Activated naive CD4-positive, alpha-beta T cell treated with anti-CD3 and anti-CD28 coated beads, Interleukin-2, amount 50 U/mL, for 72 hours (primary cell): Measurements from ENCODE around the gene RBM12. TPM values are rescaled to one million over a fixed set of nuclear protein-coding genes. Genes with fewer than 3 reads are reported as not detected.

ENCODE experiments used
- ATAC-seq, 2 donors: fragments of 150-1000 bp; cut with Tn5 transposase; 2 replicates each; pipeline ENCODE4 v1.10.0; 2021; ENCODE audit warnings: mild to moderate bottlenecking in 2 of 2, moderate library complexity in 2 of 2
- DNase-seq, 2 donors: peaks; one replicate each; pipeline ENCODE4 v3.0.0; 2021 to 2022; ENCODE audit warnings: low spot score in 2 of 2
- H3K27ac Mint-ChIP-seq, 2 donors: one replicate each; pipeline ENCODE4 v1.8.0; 2022; ENCODE audit warnings: mild to moderate bottlenecking in 2 of 2, mixed read lengths in 2 of 2
- H3K36me3 Mint-ChIP-seq, 2 donors: one replicate each; pipeline ENCODE4 v1.8.0; 2022; ENCODE audit warnings: mixed read lengths in 2 of 2
- H3K9me3 Mint-ChIP-seq, 2 donors: one replicate each; pipeline ENCODE4 v1.8.0; 2022; ENCODE audit warnings: mixed read lengths in 2 of 2
- total RNA-seq, 2 donors: library from RNA; stranded (reverse); gene quantifications; one replicate each; pipeline ENCODE4 v1.2.3, GENCODE V29; 2022

The RBM12 gene
- total RNA-seq, 2 donors from 2014 or later = 110 to 116 TPM

DNA sequence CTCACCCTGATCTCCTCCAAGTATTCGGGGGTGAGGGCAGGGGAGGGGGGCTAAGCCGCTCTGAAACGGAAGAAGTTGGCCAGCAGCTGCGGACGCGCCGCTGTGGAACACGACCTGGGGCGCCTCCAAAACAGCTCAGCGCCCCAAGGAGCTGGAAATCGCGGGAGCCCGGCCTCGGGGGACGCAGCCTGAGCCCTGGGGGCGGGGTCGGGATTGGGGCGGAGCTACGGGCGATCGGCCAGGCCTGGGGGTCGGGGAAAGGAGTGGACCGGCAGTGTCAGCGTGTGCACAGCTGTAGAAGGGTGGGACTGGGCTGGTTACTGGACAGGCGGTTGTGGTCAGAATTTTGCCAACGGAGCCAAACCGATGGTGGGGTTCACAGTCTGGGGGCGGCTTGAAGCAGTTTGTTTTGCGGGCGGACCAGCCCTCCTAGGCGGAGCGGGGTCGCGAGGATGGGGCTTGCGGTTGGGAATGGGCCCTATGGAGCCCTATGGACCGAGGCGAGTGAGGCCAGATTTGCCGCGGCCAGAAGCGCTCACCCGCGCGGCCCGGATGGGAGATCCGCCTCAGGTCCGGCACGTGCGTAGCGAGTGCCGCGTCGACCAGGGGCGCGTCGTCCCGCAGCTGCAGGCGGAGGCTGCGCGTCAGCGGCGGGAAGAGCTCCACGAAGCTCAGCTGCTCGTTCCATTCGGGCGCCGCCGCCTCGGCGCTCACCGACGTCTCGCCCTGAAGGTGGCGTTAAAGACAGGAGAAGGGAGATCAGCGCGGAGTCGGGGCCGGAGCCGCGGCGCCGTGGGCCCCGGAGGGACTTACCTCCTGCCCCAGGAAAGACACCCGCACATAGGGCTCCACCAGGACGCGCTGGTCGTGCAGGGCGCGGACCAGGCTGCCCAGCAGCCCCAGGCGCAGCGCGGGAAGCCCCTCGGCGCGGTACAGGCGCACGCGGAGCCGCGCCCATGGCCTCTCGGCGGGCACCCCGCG is 63.4 kb downstream of the RBM12 start:
- no peak overlapping the region for H3K27ac Mint-ChIP-seq
- no peaks in the 10 kb centered on the region for H3K36me3 Mint-ChIP-seq
- H3K9me3 Mint-ChIP-seq = no peaks in the 10 kb centered on the region
- DNase-seq (peak; percentile 72 to 83), ATAC-seq (peak; percentile 90 to 92)

DNA sequence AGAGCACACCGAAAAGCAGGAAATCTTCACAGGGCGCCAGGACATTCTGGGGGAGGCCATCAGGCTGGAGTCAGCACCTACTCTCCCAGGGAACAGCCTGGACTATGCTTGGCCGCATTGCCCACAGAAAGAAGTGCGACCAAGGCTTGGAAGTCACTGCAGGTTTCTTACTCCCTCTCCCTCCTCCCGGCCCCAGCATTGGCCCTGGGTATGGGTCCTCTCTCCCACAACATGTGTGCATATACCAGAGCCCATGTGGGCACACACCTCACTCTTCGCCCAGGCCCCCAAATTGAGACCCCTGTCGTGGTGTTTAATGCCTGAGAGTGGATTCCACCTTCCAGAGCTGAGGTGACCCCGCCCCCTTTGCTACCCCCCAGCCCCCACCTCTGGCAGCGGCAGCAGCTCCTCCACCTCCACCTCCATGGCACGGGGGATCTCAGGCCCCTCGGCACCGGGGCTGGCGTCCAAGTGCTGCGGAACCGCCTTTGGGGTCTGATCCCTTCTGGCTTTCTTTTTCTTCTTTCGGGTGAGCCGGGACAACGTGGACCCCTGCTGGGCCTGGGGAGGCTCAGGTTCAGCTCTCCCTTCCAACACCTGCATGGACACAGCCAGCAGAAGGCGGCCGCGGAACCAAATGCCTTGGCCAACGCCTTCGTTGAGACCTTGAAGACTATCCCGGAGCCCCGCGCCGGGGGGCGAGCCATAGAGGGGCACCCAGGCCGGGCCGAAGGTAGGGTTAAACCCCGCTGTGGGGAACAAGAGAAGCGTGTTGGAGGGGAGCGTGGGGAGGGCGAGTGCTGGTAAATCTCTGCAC is 64.3 kb downstream of the RBM12 start:
- H3K36me3 Mint-ChIP-seq = no peaks in the 10 kb centered on the region
- no peak for ATAC-seq
- H3K9me3 Mint-ChIP-seq = no peaks in the 10 kb centered on the region
- no peak for DNase-seq
- no peak overlapping the region for H3K27ac Mint-ChIP-seq

DNA sequence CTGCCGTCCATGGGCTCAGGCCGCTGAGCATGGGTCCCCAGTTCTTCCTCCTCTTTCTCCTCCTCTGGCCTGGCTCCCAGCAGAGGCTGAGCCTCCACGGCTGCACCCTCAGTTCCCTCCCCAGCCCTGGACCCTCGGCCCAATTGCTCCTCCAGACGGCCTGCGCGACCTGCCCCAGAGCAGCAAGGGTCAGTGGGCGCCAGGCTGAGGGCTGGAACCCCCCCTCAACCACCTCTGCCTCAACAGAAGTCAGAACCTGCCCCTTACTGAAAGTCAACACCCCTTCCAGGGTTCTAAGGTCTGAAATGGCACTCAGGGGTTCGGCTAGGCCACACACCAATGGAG is 65.0 kb downstream of the RBM12 start:
- ATAC-seq (no peak), DNase-seq (no peak)
- no peaks in the 10 kb centered on the region for H3K36me3 Mint-ChIP-seq
- no peak overlapping the region for H3K27ac Mint-ChIP-seq
- no peaks in the 10 kb centered on the region for H3K9me3 Mint-ChIP-seq

Other genes starting within 250 kb of the RBM12 start
- under 1 TPM in 1 of 2 donors, not detected in 1; 0.11 TPM for gene GDF5, start 226.7 kb downstream of the RBM12 start, total RNA-seq
- gene CEP250, start 209.3 kb downstream of the RBM12 start, total RNA-seq = 10 to 100 TPM; 62.5 to 74.7 TPM
- not detected for gene C20orf173, start 135.2 kb downstream of the RBM12 start, total RNA-seq
- 100 to 1,000 TPM; 132 to 150 TPM for gene ERGIC3, start 122.8 kb downstream of the RBM12 start, total RNA-seq
- 10 to 100 TPM in 1 of 2 donors, 1 to 10 TPM in 1; 9.6 to 13.2 TPM for gene SPAG4, start 49.1 kb downstream of the RBM12 start, total RNA-seq
- gene CPNE1, start within 50 bp of the RBM12 start, total RNA-seq = 100 to 1,000 TPM; 332 to 352 TPM
- 10 to 100 TPM; 48.5 to 50.1 TPM for gene NFS1, start 34.5 kb upstream of the RBM12 start, total RNA-seq
- 100 to 1,000 TPM; 111 to 120 TPM for gene ROMO1, start 34.5 kb upstream of the RBM12 start, total RNA-seq
- 100 to 1,000 TPM; 343 to 380 TPM for gene RBM39, start 77.4 kb upstream of the RBM12 start, total RNA-seq
- 10 to 100 TPM; 58.5 to 71.4 TPM for gene PHF20, start 107.1 kb upstream of the RBM12 start, total RNA-seq